Measurements from ENCODE around the gene ATF1. TPM values are rescaled to one million over a fixed set of nuclear protein-coding genes. Genes with fewer than 3 reads are reported as not detected.
A peak's percentile ranks its signal among the peaks of the same experiment; 100 is the strongest.

The ATF1 gene
- total RNA-seq, 1 experiment from 2014 or later, result 47.0 TPM

- Mint-ChIP-seq H3K4me1 (ENCODE audit: low read depth, unreplicated experiment) (peaks cover 16% of the 10 kb centered on the region), H3K9me3 (ENCODE audit: unreplicated experiment) (no peaks in the 10 kb centered on the region), H3K4me3 (ENCODE audit: unreplicated experiment) (no peak overlapping the region), H3K27ac (ENCODE audit: unreplicated experiment) (no peak overlapping the region), H3K27me3 (ENCODE audit: insufficient read depth, unreplicated experiment) (no peaks in the 10 kb centered on the region), H3K36me3 (ENCODE audit: insufficient read depth, unreplicated experiment) (no peaks in the 10 kb centered on the region)
- no peak overlapping the region for H3K4me3 ChIP-seq (ENCODE audit: low read depth, low read length)
- H3K27me3 ChIP-seq (replicated peaks; ENCODE audit: control insufficient read depth, insufficient read depth, low read length), result no peaks in the 10 kb centered on the region
- BruUV-seq (replicated peaks), result no TSS peak
- intact Hi-C loops (cut with micrococcal nuclease; ENCODE audit: unreplicated experiment), result no loop called here
- no peaks in the 10 kb centered on the region for H3K9me3 ChIP-seq
- TF ChIP-seq CTCF (IDR thresholded peaks at IDR 0.05; ENCODE audit: insufficient read depth in 1 of 2, low read depth in 1 of 2, low read length in 1 of 2, severe bottlenecking in 1 of 2, unreplicated experiment in 1 of 2), result no peak
- ChIA-PET POLR2A (no interaction called here), CTCF (interaction anchor here (0.5 kb wide), 1 partner anchor 15 kb away, joined by 7 read pairs; no protein-coding TSS in a partner anchor)
- peaks cover 18% of the 10 kb centered on the region for H3K4me1 ChIP-seq
- DNase-seq, result no peak
- H3K36me3 ChIP-seq (ENCODE audit: control insufficient read depth, insufficient read depth, low read length), result no peaks in the 10 kb centered on the region; the same call in 1 of the 2 replicates
These were observed 77.0 kb downstream of the ATF1 start for GRCh38 chr12:50840809-50841487.

- Mint-ChIP-seq H3K4me1 (ENCODE audit: low read depth, unreplicated experiment) (peaks cover 16% of the 10 kb centered on the region), H3K27me3 (ENCODE audit: insufficient read depth, unreplicated experiment) (no peaks in the 10 kb centered on the region), H3K9me3 (ENCODE audit: unreplicated experiment) (no peaks in the 10 kb centered on the region), H3K36me3 (ENCODE audit: insufficient read depth, unreplicated experiment) (no peaks in the 10 kb centered on the region), H3K4me3 (ENCODE audit: unreplicated experiment) (peak overlapping the region; percentile 0), H3K27ac (ENCODE audit: unreplicated experiment) (peak overlapping the region; percentile 55)
- POLR2A ChIA-PET, result no interaction called here
- CTCF ChIA-PET, result no interaction called here
- no TSS peak for BruUV-seq (replicated peaks)
- no peak for DNase-seq
- no peak for TF ChIP-seq CTCF (IDR thresholded peaks at IDR 0.05; ENCODE audit: insufficient read depth in 1 of 2, low read depth in 1 of 2, low read length in 1 of 2, severe bottlenecking in 1 of 2, unreplicated experiment in 1 of 2)
- Histone ChIP-seq H3K27me3 (replicated peaks; ENCODE audit: control insufficient read depth, insufficient read depth, low read length) (no peaks in the 10 kb centered on the region), H3K36me3 (ENCODE audit: control insufficient read depth, insufficient read depth, low read length) (no peaks in the 10 kb centered on the region; the same call in 1 of the 2 replicates), H3K4me1 (peaks cover 18% of the 10 kb centered on the region), H3K9me3 (no peaks in the 10 kb centered on the region), H3K4me3 (ENCODE audit: low read depth, low read length) (no peak overlapping the region)
- intact Hi-C loops (cut with micrococcal nuclease; ENCODE audit: unreplicated experiment), result no loop called here
These were observed 78.0 kb downstream of the ATF1 start for GRCh38 chr12:50841716-50842531.

- H3K9me3 ChIP-seq, result no peaks in the 10 kb centered on the region
- peak within 1 kb of the TSS; percentile 55 for H3K27ac Mint-ChIP-seq (ENCODE audit: unreplicated experiment)
- no peaks in the 10 kb centered on the region for H3K27me3 Mint-ChIP-seq (ENCODE audit: insufficient read depth, unreplicated experiment)
- DNase-seq, result peak; percentile 52 to 75
- peaks cover 18% of the 10 kb centered on the region for H3K4me1 ChIP-seq
- no TSS peak for BruUV-seq (replicated peaks)
- TF ChIP-seq CTCF (IDR thresholded peaks at IDR 0.05; ENCODE audit: insufficient read depth in 1 of 2, low read depth in 1 of 2, low read length in 1 of 2, severe bottlenecking in 1 of 2, unreplicated experiment in 1 of 2), result no peak
- no peaks in the 10 kb centered on the region for H3K36me3 Mint-ChIP-seq (ENCODE audit: insufficient read depth, unreplicated experiment)
- H3K4me1 Mint-ChIP-seq (ENCODE audit: low read depth, unreplicated experiment), result peaks cover 16% of the 10 kb centered on the region
- H3K36me3 ChIP-seq (ENCODE audit: control insufficient read depth, insufficient read depth, low read length), result no peaks in the 10 kb centered on the region; the same call in 1 of the 2 replicates
- peak within 1 kb of the TSS; percentile 0 for H3K4me3 Mint-ChIP-seq (ENCODE audit: unreplicated experiment)
- CTCF ChIA-PET, result no interaction called here
- intact Hi-C loops (cut with micrococcal nuclease; ENCODE audit: unreplicated experiment), result no loop called here
- POLR2A ChIA-PET, result no interaction called here
- no peaks in the 10 kb centered on the region for H3K9me3 Mint-ChIP-seq (ENCODE audit: unreplicated experiment)
- no peaks in the 10 kb centered on the region for H3K27me3 ChIP-seq (replicated peaks; ENCODE audit: control insufficient read depth, insufficient read depth, low read length)
- no peak within 1 kb of the TSS for H3K4me3 ChIP-seq (ENCODE audit: low read depth, low read length)
These were observed 79.0 kb downstream of the ATF1 start, which contains the start of gene TMPRSS12 for GRCh38 chr12:50842637-50843493. Gene TMPRSS12, plus strand, starts transcription at chr12:50842926. Its CDS starts 39 bp downstream, at chr12:50842965.

Data from Caco-2 (cell line).